GM10847 (cell line): ENCODE results near the gene FAAH.

Experiments
- POLR2A ChIP-seq: IDR thresholded peaks from 2 replicates; pipeline ENCODE4 v1.6.1; 2011; ENCODE audit not compliant: insufficient read length; ENCODE audit errors: extremely low read depth

The FAAH gene

GRCh38 chr1:46436844-46437243 is 42.7 kb downstream of the FAAH start:
- no peak for TF ChIP-seq POLR2A

GRCh38 chr1:46437723-46438122 is 43.6 kb downstream of the FAAH start:
- no peak for TF ChIP-seq POLR2A

GRCh38 chr1:46438346-46438745 is 44.2 kb downstream of the FAAH start:
- TF ChIP-seq POLR2A = no peak

GRCh38 chr1:46440478-46440877 is 46.4 kb downstream of the FAAH start:
- TF ChIP-seq POLR2A = no peak

GRCh38 chr1:46442317-46443161 is 48.4 kb downstream of the FAAH start:
- TF ChIP-seq POLR2A = no peak

GRCh38 chr1:46444466-46444865 is 50.3 kb downstream of the FAAH start:
- TF ChIP-seq POLR2A = no peak

- TF ChIP-seq POLR2A = no peak
Observed at GRCh38 chr1:46445773-46446256, 51.7 kb downstream of the FAAH start.

- TF ChIP-seq POLR2A = no peak
Observed at GRCh38 chr1:46446646-46447498, 52.8 kb downstream of the FAAH start.

GRCh38 chr1:46447499-46448108 is 53.5 kb downstream of the FAAH start:
- TF ChIP-seq POLR2A = no peak

- TF ChIP-seq POLR2A = no peak
Observed at GRCh38 chr1:46448109-46448911, 54.2 kb downstream of the FAAH start.

- TF ChIP-seq POLR2A = no peak
Observed at GRCh38 chr1:46449223-46450159, 55.4 kb downstream of the FAAH start.

- no peak for TF ChIP-seq POLR2A
Observed at GRCh38 chr1:46450160-46450517, 56.0 kb downstream of the FAAH start.
